Measurements from ENCODE around the gene TNXB.
"Not testable (repeated sequence)": the region's sequence is repeated elsewhere in the genome, so short reads cannot be mapped to it uniquely, and the experiment has no call there.

The TNXB gene

GRCh38 chr6:32056254-32056653, 52.9 kb downstream of the TNXB start:
- TF ChIP-seq CTCF (IDR thresholded peaks at IDR 0.05; ENCODE audit: low read depth, low read length) = no peak
- H3K27me3 ChIP-seq = no peaks in the 10 kb centered on the region
- DNase-seq = no peak
- no peaks in the 10 kb centered on the region for H3K36me3 ChIP-seq
- H3K4me3 ChIP-seq (ENCODE audit: low read depth, low read length) = no peak overlapping the region
- no peaks in the 10 kb centered on the region for H3K4me1 ChIP-seq
- no peaks in the 10 kb centered on the region for H3K9me3 ChIP-seq

GRCh38 chr6:32055756-32056155, 53.4 kb downstream of the TNXB start:
- H3K4me1 ChIP-seq; H3K9me3 ChIP-seq; DNase-seq; H3K36me3 ChIP-seq; H3K4me3 ChIP-seq (ENCODE audit: low read depth, low read length); H3K27me3 ChIP-seq: not testable (repeated sequence)

- not testable (repeated sequence) for H3K27me3 ChIP-seq, DNase-seq, H3K36me3 ChIP-seq
Observed at GRCh38 chr6:32053314-32053713, 55.8 kb downstream of the TNXB start.

GRCh38 chr6:32052626-32053025, 56.5 kb downstream of the TNXB start:
- DNase-seq; H3K36me3 ChIP-seq; H3K4me1 ChIP-seq; H3K9me3 ChIP-seq; H3K27me3 ChIP-seq; H3K4me3 ChIP-seq (ENCODE audit: low read depth, low read length): not testable (repeated sequence)

More at GRCh38 chr6:32053314-32053713, 55.8 kb downstream of the TNXB start:
- not testable (repeated sequence) for H3K4me1 ChIP-seq; H3K4me3 ChIP-seq (ENCODE audit: low read depth, low read length); H3K9me3 ChIP-seq

GRCh38 chr6:32050562-32050961, 58.6 kb downstream of the TNXB start:
- Histone ChIP-seq H3K27me3 (no peaks in the 10 kb centered on the region), H3K4me1 (no peaks in the 10 kb centered on the region), H3K36me3 (no peaks in the 10 kb centered on the region), H3K9me3 (no peaks in the 10 kb centered on the region), H3K4me3 (ENCODE audit: low read depth, low read length) (no peak overlapping the region)
- no peak for TF ChIP-seq CTCF (IDR thresholded peaks at IDR 0.05; ENCODE audit: low read depth, low read length)
- no peak for DNase-seq

- not testable (repeated sequence) for DNase-seq; H3K36me3 ChIP-seq; H3K4me1 ChIP-seq; H3K27me3 ChIP-seq; H3K4me3 ChIP-seq (ENCODE audit: low read depth, low read length); H3K9me3 ChIP-seq
Observed at GRCh38 chr6:32049736-32050135, 59.4 kb downstream of the TNXB start.

GRCh38 chr6:32049149-32049548, 60.0 kb downstream of the TNXB start:
- H3K36me3 ChIP-seq; DNase-seq; H3K4me1 ChIP-seq; H3K9me3 ChIP-seq; H3K27me3 ChIP-seq; H3K4me3 ChIP-seq (ENCODE audit: low read depth, low read length): not testable (repeated sequence)

- Histone ChIP-seq H3K36me3 (no peaks in the 10 kb centered on the region), H3K27me3 (no peaks in the 10 kb centered on the region), H3K4me3 (ENCODE audit: low read depth, low read length) (no peak overlapping the region), H3K9me3 (no peaks in the 10 kb centered on the region), H3K4me1 (no peaks in the 10 kb centered on the region)
- peak; percentile 81 for TF ChIP-seq CTCF (IDR thresholded peaks at IDR 0.05; ENCODE audit: low read depth, low read length)
- DNase-seq = peak; percentile 78
Observed at GRCh38 chr6:32047855-32048766, 61.0 kb downstream of the TNXB start.

GRCh38 chr6:32047539-32047854, 61.6 kb downstream of the TNXB start:
- DNase-seq = no peak
- Histone ChIP-seq H3K9me3 (no peaks in the 10 kb centered on the region), H3K4me3 (ENCODE audit: low read depth, low read length) (no peak overlapping the region), H3K27me3 (no peaks in the 10 kb centered on the region), H3K36me3 (no peaks in the 10 kb centered on the region), H3K4me1 (no peaks in the 10 kb centered on the region)
- TF ChIP-seq CTCF (IDR thresholded peaks at IDR 0.05; ENCODE audit: low read depth, low read length) = no peak
